Suppressor macrophage (primary cell): Measurements from ENCODE around the gene ARL8B.

Experiments used
- DNase-seq, 4 experiments: peaks; one replicate each; pipeline ENCODE4 v3.0.0-alpha.2; 2020 to 2022

ARL8B gene

GRCh38 chr3:5187920-5188418 lies 65.9 kb downstream of the ARL8B start:
- peak; percentile 68 to 88 (median 79) for DNase-seq

- DNase-seq = peak; percentile 57 to 78 (median 68)
Observed at GRCh38 chr3:5188419-5189221, 66.5 kb downstream of the ARL8B start.

GRCh38 chr3:5190147-5190791 lies 68.2 kb downstream of the ARL8B start:
- no peak for DNase-seq

GRCh38 chr3:5191555-5192304 lies 69.6 kb downstream of the ARL8B start:
- no peak for DNase-seq

- peak in 2 of 4 experiments; percentile 41 to 42 for DNase-seq
Observed at GRCh38 chr3:5192571-5193365, 70.7 kb downstream of the ARL8B start.

GRCh38 chr3:5194341-5194740 lies 72.2 kb downstream of the ARL8B start:
- DNase-seq = no peak

GRCh38 chr3:5194801-5195509 lies 72.9 kb downstream of the ARL8B start:
- peak; percentile 59 to 86 (median 72) for DNase-seq

GRCh38 chr3:5195605-5196004 lies 73.5 kb downstream of the ARL8B start:
- DNase-seq = peak; percentile 86 to 93 (median 90)

GRCh38 chr3:5197022-5197421 lies 74.9 kb downstream of the ARL8B start:
- DNase-seq = no peak

- peak; percentile 57 to 87 (median 74) for DNase-seq
Observed at GRCh38 chr3:5197470-5198312, 75.6 kb downstream of the ARL8B start.

GRCh38 chr3:5198313-5198677 lies 76.2 kb downstream of the ARL8B start:
- no peak for DNase-seq

- DNase-seq = peak; percentile 78 to 87 (median 83)
Observed at GRCh38 chr3:5198986-5199731, 77.1 kb downstream of the ARL8B start.

- no peak for DNase-seq
Observed at GRCh38 chr3:5201536-5201935, 79.4 kb downstream of the ARL8B start.

GRCh38 chr3:5202222-5202621 lies 80.1 kb downstream of the ARL8B start:
- DNase-seq = no peak

GRCh38 chr3:5205165-5205941 lies 83.3 kb downstream of the ARL8B start:
- peak in 1 of 4 experiments; percentile 32 for DNase-seq

GRCh38 chr3:5210926-5211325 lies 88.8 kb downstream of the ARL8B start:
- no peak for DNase-seq

GRCh38 chr3:5212628-5213573 lies 90.8 kb downstream of the ARL8B start:
- no peak for DNase-seq

GRCh38 chr3:5213574-5213966 lies 91.5 kb downstream of the ARL8B start:
- DNase-seq = no peak
